Left lobe of liver (tissue), 2 donors: ENCODE data around the gene CNTN6. TPM values are rescaled to one million over a fixed set of nuclear protein-coding genes. Genes with fewer than 3 reads are reported as not detected.

Experiments
- ATAC-seq: fragments of 200-7000 bp; cut with Tn5 transposase; one replicate; pipeline ENCODE4 v1.9.1; 2020; ENCODE audit warnings: mild to moderate bottlenecking, moderate library complexity
- DNase-seq: peaks from one replicate; pipeline ENCODE4 v3.0.0-alpha.2; 2020; ENCODE audit warnings: low spot score
- total RNA-seq: library from RNA; stranded (reverse); gene quantifications from one replicate; pipeline ENCODE4 v1.2.1, GENCODE V29; 2021
- donor health status: DM: no; HTN: no; CAD: no; lungs with moderate emphysema.
- donor health status: DM: no; HTN: yes; CAD: no.

Gene CNTN6
- total RNA-seq, 1 donor from 2014 or later: not detected

- ATAC-seq (no peak), DNase-seq (no peak)
Measured at GRCh38 chr3:1400571-1400970, 307.7 kb downstream of the CNTN6 start.

DNA sequence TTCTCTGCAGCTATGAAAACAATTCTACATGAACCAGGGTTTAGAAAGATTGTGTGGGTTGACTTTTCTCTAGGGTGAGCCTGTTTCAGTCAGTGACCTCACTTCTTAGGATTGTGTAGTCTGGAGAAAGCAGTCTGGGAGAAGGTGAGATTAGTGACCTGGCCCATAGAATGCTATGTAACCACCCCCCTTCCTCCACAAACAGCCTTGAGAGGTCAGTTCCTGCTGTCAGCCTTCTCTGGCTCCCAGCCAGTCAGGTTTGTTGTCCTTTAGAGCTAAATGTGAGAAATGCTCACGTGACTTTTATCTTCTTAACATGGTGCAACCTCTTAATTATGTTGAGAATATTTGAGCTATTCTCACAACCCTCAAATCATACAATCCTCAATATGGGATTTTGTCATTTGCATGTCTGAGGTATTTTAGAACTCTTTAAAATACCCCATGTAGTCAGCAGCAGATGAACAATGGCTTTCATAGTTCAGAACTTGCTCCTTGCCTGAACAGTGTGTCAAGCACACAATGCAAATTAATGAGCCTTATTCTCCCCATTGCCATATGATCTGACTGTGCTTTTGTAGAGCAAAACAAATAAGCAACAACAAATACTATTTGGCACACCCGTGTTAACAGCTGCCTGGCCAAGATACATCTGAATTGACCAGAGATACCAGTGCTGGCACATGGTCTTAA is 311.6 kb downstream of the CNTN6 start:
- DNase-seq: no peak
- ATAC-seq: no peak

DNA sequence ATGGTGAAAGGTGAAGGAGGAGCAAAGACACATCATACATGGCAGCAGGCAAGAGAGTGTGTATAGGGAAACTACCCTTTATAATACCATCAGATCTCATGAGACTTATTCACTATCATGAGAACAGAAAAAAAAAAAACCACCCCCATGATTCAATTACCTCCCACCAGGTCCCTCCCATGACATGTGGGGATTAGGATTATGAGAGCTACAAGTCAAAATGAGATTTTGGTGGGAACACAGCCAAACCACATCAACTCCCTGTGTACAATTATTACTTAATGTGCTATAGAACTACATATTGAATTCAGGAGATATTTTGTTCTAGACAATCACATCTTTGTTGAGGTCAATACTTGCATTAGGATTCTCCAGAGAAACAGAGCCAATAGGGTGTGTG is 313.4 kb downstream of the CNTN6 start:
- DNase-seq (no peak), ATAC-seq (no peak)

DNA sequence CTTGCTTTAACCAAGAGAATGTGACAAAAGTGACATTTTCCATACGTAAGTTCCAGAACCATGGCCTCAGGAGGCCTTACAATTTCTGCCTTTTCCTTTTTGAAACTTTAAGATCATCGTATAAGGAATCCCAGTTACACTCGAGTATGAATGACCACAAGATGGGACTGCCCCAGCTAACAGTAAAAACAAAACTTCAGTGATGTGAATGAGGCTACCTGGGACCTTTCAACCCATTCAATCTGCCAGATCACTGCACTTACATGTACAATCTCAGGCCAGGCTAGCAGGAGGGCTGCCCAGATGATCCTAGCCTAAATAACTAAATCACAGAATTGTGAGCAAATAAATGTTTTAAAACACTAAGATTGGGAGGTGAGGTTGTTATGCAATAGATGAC is 328.8 kb downstream of the CNTN6 start:
- ATAC-seq (no peak), DNase-seq (no peak)

GRCh38 chr3:1423566-1424089 is 330.8 kb downstream of the CNTN6 start:
- DNase-seq (no peak), ATAC-seq (no peak)

DNA sequence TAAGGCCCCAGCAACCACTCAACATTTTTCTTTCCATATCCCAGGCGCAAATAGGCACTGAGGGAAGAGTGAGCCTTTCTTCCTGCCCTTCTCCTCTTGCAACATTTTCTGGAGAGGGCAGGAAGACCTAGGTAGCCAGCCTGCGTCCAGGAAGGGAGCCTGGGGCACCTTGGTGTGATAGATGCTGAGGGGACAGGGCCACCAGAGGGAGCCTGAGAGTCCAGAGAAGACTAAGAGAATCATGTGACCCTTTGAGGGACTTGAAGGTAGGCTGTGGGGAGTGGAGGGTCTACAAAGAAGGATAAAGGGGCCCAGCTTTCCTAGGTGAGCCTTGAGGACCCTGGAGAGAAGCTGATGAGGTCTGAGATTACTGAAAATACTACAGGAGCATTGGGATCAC is 346.6 kb downstream of the CNTN6 start:
- ATAC-seq (peak; percentile 66), DNase-seq (no peak)

DNA sequence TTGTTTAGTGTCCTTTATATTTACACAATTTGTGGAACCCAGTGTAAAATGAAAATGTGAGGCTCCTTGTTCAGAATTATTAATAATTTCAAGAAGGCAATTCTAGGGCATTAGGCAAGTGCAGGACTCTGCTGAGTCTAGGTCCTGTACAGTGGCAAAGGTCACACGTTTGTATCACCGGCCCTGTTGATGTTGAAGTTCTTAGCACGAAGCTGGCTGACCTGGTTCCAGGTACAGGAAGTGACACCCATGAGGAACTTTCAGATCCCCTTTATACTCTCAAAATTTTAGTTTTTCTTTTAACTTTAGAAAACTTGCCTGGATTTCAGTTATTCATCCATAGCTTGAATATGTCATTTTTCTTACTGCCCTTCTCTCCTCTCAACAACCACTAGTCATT is 349.4 kb downstream of the CNTN6 start:
- ATAC-seq (no peak), DNase-seq (no peak)

DNA sequence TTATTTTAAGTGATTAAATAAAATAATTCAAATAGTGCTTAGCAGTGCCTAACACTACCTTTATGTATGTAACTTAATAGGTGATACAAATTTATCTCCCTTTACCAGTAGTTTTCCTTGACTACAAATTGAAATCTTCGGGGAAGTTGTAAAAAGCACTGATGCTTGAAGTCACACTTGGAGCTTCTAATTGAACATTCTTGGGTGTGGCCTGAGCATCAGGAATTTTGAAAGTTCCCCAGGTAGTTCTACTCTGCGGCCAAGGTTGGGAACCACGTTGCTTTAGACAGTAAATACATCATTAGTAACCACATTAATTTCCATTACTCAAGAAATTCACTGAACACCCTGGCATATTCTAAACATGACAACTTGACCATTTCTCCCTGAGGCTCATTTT is 351.4 kb downstream of the CNTN6 start:
- DNase-seq: no peak
- no peak for ATAC-seq

DNA sequence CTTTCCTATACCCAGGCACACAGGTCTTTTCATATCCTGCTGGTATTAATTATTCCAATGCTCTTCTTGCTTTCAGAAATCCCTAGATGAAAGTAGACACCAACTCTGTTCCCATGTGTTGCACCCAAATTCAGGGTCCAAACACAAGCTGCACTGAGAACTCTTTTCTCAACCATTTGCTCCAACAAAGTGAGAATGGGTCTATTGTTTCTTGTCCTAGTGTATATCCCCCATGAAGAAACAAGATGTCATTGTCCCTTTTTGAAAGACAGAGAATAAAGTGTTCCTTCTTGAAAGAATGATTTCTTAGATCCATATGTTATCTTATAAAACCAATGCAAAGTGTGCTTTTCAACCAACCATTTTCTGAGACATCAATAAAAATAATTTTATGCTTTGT is 353.7 kb downstream of the CNTN6 start:
- ATAC-seq: no peak
- no peak for DNase-seq

DNA sequence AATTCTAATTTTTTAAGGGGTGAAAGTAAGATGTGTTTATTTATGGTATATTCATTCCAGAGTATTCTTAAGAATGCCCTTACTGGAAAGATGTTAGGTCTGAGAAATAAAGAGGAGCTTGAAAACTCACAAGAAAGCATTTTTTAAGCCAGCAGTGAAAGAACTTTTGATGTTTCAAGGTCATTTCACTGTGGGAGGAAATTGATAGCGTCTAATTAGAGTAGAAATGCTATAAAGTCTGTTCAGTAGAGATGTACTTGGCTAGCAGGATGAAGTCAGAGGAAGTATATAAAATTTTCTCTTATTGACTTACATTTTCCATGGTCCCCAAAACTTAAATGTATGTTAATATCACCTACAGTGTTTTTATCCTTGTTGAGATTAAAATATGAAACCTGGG is 354.6 kb downstream of the CNTN6 start:
- ATAC-seq (no peak), DNase-seq (no peak)

GRCh38 chr3:1448443-1448842 is 355.6 kb downstream of the CNTN6 start:
- DNase-seq: no peak
- ATAC-seq: no peak
